SW480 (cell line): ENCODE measurements around the gene PADI1.
A peak's percentile ranks its signal among the peaks of the same experiment; 100 is the strongest.

Experiments
- DNase-seq: peaks from one replicate; pipeline ENCODE4 v3.0.0-alpha.2; 2016; ENCODE audit warnings: low spot score

Gene PADI1

DNA sequence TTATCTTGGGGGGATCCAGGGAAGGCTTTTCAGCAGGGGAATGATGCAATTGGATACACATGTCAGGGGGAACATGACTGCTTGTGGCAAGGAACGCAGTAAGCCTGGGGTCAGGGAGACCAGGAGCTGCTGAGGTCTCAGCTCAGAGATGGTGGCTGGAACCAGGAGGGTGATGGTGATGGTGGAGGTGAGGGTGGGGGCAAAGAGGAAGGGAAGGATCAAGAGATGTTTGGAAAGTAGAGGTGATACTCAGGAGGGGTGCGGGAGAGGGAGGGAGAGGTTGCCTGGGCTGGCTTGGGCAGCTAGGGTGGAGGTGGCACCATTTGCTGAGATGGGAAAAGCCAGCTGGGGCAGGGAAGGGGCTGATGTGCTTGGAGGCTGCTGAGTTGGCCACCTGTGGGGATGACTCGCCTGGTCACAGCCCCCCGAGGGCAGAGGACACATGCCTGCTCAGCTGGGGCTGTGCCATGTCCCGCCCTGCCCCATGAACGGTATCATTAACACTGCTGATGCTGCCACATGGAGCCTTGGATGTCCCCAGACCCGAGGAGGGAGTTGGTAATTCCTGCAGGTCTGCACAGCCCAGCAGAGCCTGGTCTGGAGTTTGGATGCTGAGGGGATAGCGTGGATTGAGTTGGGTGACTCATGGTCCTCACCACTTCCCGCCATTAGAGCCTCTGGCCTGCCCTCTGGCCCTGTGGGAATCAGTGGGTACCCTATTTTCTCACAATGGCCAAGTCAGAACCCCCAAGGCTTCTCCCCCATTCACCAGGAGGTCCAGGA lies 6.3 kb upstream of the PADI1 start:
- DNase-seq = peak; percentile 73

DNA sequence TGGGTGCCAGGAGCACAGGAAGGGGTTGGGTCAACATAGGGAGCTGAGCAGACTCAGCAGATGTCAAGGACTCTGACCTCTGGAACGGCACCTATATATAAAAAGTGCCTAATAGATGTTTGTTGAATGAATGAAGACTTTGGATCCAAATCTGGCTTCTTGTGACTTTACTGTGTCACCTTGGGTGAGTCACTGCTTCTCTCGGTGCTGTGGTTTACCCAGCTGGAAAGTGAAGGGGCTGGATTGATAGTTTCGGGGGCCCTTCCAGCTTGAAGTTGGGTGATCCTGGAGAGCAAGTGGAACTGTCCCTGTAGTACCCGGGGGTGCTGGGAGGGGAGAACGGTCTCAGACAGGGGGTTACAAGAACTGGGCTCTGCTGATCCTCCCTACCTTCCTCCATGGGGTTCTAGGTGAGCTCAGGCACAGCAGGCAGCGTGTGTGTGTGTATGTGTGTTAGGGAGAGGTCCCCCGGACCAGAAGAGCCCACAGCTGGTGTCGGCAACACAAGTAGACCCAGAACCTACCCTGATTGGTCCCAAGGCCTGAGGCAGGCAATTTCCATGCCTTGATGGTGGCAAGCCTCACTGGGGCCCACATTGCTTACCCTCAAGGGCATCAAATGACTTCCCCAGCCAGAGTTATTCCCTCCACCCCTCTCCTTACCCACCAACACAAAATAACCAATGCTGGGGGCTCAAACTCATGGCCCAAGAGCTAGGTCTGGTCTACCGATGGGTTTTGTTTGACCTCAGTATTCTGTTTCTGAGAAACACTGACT lies 5.5 kb upstream of the PADI1 start:
- peak; percentile 34 for DNase-seq

DNA sequence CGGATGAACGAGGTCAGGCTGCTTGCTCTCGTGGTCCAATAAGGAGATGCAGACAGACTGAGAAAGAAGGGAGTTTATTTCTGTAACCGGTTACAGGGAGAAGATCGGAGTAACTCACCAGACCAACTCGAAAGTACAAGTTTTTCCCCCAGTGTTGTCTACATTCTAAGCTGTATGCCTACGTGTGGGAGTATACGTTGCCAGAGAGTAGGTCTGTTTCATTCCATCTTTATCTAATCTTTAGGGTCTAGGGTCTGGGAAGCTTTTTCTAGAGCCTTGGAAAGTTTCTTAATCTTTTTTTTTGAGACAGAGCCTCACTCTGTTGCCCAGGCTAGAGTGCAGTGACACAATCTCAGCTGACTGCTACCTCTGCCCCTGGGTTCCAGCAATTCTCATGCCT lies 4.7 kb upstream of the PADI1 start:
- peak; percentile 59 for DNase-seq

DNA sequence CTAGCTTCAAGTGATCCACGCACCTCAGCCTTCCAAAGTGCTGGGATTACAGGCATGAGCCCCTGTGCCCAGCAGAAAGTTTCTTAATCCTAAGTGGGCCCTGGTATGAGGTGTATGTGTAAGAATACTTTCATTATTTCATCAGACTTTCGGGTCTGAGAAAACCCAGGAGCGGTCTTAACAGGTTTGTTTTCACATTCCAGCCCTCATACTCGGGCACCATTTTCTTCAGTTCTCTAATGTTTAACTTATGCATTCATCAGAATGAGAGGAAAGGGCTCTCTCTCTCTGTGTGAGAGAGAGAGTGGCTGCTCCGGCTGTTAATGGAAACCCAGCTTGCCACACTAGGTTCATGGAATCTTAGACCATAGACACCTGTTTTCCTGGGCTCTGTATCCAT lies 4.2 kb upstream of the PADI1 start:
- peak; percentile 58 for DNase-seq

DNA sequence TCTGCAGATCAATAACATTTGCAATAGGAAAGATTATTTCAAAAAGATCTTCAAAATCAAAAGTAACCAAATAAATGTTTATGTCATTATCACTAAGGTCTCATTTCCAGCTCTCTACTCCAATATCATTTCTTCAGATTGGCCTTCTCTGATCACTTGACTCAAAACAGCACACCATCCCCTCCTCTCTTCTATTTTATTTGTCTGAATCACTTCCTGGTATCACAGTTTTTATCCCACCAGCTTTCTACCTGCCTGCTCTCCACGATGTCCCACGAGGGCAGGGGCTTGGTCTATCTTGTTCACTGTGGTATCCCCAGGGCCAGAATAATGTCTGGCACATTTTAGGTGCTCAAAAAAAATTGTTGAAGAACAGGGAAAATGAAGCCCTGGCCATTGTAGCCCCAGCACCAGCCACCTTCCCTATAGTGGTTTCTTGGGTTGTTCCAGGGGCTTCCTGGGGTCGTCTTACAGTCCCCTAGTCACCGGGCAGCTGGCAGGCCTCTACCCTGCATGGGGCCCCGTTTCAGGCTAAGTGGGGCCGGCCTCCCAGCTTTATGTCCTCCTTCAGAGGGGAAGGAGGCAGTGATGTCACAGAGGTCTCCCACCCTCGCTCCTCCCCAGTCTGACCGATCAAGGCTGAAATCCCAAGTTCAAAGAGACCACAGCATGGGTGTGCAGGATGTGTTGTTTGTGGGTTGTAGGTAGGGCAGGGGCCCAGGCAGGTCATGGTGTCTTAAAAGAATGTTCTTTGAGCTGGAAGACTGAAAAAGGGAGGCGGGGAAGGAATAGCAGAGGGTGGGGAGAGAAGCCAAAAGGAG lies 3.5 kb upstream of the PADI1 start:
- DNase-seq = peak; percentile 99

DNA sequence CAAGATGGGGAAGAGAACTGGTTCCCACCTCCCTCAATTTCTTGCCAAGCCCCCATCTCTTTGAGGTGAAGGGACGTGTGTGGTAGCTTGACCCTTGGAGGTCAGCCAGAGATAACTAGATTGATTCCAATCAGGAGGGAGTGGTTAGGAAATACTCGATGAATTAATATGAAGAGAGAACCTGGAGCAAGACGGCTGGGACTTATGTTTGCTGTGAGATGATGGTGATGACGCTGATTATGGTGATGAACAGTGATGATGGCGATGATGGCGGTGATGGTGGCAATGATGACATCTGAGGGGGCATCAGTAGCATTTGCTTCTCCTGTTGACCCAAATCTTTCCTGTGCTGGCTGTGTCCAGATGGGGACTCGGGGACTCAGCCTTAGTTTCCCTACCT lies 724 bp downstream of the PADI1 start:
- DNase-seq = no peak

DNA sequence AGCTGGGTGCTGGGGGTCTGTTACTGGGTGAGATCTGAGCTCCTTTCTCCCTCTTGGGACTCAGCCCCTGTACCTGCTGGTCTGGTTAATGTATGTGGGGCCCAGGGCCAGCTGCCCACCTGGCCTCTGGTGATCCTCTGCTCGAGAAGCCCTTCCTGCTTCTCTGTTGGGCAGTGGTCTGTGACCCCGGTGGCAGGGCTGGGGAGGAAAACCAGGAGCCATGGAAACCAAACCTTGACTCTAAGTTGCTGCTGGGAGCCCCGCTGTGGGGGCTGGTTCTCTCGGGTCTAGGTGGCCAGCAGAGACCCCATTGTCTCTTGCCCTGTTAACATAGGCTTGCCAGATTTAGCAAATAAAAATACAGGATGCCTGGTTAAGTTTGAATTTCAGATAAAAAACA lies 1.3 kb downstream of the PADI1 start:
- DNase-seq = no peak

DNA sequence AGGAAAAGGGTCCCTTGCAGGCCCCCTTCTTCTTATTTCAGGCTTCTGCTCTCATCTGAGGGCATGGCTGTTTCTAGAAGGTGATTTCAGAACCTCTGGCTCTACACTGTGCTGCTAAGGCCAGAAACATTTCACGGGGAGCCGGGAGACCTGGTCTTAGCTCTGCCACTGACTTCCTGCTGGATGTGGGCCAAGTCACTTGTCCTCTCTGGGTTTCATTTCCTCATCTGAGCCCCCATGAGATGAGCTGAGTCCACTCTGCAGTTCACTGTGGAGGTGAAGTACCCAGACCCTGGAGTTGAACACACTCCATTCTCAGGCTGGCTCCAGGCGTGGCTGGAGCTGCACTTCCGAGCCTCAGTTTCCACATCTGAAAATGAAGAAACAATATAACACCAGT lies 2.1 kb downstream of the PADI1 start:
- DNase-seq = no peak

DNA sequence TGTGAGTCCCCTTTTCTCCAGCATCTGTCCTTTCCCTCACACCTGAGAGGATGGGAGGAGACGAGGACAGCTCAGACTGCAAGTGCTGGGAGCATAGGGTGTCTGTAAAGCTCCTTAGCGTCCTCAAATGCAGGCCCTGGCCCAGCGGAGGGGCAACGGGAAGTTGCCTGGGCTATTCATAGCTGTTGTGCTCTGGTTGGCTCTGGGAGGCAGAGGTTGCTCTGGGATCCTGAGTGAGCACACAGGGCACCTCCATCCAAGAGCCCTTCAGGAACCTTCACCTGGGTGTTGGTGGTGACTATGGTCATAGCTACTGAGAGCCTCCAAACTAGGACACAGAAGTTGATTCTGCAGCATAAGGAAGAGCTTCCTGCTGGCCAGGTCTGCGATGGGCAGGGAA lies 2.6 kb downstream of the PADI1 start:
- DNase-seq = peak; percentile 55

DNA sequence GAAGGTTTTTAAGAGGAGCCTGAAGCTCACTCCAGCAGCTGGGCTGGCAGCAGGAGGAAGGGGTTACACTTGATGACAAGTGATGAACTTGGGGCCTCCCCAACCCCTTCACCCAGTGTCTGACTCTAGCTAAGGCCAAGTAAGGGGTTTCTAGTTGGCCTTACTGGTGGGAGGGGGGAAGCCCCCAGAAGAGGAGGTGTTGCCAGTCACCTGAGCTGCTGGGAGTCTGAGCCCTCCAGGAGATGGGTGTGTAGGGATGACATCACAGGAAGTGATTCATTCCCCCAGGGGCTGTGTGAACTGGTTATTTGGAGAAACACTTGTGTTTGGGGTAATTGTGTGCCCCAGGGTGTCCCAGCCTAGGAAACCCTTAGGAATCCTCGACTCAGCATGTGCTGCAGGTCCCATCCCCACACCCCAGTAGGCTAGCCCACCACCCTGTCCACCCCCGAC lies 3.1 kb downstream of the PADI1 start:
- peak; percentile 83 for DNase-seq

DNA sequence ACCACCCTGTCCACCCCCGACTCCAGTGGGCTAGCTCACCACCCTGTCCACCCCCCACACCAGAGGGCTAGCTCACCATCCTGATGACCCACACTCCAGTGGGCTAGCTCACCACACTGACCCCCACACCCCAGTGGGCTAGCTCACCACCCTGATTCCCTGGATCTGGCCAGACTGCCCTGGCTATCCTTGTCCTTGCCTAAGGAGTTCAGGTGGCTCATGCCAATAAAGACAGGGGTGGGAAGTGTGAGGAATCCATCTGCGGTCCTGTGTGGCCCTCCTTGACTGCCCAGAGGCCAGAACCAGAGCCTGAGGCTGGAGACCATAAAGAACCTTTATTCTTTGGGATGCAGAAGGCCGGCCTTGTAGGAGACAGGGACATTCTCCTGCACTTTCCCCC lies 3.6 kb downstream of the PADI1 start:
- DNase-seq = no peak

DNA sequence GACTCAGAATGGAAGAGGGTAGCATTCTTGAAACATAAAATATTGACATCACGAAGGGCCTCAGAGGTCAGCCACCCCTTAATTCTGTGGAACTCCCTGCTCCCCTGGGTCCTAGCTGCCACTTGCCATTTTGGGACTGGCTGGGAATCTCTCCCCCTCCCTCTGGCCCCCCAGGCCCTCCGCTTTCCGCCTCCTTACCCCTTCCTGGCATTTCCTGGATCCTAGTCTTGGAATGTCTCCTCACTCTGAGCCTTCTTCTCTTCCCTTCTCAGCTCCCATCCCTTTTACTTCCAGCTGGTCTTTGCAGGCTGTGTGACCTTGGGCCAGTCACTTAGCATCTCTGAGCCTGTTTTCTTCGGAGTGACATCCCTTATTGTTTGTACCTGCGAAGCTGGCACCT lies 4.5 kb downstream of the PADI1 start:
- no peak for DNase-seq

DNA sequence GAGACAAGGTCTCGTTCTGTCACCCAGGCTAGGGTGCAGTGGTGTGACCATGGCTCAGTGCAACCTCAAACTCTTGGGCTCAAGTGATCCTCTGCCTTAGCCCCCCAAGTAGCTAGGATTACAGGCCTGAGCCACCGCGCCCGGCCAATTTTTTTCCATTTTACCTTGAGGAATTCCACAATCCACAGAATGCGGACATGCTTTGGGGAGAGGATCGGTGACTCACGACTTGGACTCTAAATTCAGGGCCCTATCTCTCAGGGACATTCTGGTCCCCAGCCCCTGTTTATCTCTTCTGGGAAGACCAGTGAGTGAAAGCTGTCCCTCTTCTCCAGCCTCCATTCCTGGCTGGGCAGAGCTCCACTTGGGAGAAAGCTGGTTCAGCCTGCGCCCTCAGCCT lies 5.2 kb downstream of the PADI1 start:
- peak; percentile 37 for DNase-seq

DNA sequence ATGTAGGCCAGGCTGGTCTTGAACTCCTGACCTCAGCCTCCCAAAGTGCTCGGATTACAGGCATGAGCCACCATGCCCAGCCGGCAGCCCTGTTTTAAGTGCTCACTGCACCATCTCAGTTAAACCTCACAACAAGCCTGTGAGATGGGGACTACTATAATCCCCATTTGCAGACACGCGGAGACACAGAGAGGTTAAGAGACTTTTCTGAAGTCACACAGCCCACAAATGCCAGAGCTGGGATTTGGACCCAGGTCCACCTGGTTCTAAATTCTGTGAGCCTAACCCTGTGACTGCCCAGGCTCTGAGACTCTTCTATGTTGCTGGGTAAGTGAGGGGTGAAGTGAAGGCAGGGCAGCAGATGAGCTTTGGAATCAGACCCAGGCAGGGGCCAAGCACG lies 6.4 kb downstream of the PADI1 start:
- no peak for DNase-seq

DNA sequence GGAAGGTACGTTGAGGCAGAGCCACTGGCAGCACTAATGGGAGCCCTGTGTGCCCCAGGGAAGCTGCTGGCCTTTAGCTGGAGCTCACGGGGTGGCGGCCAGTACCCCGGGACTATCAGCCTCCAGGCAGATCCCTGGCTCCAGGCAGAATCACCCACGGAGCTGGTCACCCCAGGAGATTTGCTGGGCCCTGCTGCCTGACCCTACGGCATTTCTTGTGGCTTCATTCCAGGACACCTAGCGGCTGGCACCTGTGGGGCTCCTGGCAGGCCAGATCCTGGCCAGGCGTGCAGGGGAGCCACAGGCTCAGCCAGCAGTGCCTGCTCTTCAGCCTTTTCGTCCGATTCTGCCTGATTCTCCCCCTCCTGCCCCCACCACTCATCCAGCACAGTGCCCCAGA lies 7.1 kb downstream of the PADI1 start:
- DNase-seq = no peak

DNA sequence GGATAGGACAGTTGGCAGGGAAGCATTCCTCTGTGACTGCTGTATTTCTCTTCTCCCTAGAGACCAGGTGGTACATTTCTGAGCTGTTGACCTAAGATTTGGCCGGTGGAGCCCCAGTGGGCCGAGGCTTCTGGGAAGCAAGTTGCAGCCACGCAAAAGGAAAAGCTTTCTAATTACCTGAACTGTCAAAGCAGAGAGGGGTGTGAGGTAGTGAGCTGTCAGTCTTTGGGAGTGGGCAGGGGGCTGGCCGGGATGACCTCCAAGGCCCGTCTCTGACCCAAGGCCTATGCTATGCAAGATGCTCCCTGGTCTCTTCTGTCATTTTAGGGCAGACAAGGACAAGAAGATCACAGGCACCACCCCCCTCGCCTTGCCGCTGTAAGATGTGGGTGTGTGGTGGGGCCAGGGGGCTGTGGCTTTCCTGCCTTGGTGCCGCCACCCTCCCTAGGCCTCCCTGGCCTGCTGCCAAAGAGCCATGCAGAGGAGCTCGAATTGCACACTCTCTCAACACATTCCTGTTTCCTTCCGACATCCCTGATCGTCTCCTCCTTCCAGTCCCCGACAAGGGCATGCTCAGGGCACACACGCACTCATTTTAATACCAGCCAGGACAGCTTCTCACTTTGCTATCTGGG lies 7.7 kb downstream of the PADI1 start:
- peak; percentile 61 for DNase-seq

DNA sequence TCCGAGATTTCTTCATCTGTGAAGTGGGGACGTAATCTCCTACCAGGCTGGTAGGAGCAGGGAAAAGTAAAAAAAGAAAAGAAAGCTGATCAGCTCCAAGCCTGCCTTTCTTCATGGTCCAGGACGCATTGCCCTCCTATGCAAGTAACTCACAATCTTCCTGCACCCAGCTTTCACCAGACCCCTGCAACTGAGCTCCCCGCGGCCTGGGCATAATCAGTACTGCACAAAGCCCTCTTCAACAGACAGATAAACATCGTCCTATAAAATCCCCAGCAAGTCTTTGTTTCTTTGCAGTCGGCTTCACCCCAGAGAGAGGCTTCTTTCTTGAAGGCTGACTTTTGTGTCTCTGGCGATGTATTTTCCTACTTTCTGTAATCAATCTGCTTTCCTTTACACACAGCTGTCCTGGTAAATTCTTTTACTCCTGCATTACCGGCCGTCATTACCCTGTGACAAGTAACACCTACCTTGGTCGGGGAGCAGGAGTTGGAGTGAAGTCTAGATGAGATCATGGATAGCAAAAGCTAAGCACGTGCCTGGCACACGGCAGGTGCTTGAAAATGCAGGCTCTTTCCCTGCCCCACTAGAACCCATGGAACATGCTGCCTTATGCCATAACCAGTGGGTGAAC lies 8.3 kb downstream of the PADI1 start:
- no peak for DNase-seq

DNA sequence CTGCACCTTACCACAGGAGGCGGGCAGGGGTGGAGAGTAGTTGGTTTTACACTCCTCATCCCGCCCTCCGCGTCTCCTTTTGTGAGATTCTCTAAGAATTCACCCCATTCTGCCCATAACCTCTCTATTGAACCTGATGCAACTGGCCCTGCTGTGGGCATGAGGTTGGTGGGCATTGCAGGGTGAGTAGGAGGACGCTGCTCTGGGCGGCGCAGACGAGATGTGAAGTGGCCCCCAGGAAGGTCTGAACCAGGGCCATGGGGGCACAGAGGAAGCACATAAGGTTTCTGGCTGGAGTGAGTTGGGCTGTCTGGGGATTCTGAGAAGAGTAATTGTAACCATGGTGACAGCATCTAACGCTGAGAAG lies 8.8 kb downstream of the PADI1 start:
- no peak for DNase-seq

DNA sequence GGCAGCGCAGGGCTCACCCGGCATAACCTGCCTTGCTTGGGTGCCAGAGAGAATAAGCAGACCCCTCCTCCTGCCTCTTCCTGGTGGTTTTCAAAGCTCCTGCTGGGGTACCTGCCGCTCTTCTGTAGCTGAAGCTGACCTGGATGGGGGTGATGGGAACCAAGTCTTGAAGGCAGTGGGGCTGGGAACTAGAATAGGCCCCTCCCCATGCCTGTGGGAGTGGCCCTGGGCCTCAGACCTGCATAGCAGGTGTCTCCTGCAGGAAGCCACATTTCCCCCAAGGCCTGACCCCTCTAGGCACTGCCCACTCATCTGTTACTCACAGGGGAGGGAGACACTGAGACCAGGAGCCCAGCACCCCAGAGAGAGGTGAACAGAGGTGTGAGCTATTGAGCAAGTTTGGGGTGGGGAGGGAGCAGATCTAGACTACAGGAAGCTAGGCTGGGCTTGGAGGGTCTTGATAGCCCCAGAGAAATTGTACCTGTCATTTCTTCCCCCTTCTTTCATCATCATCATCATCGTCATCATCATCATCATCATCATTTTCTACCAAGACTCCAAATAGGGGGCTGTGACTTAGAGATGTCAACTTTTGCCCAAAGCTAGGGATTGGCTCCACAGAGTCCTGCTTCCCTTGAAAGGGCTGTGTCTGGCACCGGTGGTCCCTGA lies 10.1 kb downstream of the PADI1 start:
- DNase-seq = no peak

DNA sequence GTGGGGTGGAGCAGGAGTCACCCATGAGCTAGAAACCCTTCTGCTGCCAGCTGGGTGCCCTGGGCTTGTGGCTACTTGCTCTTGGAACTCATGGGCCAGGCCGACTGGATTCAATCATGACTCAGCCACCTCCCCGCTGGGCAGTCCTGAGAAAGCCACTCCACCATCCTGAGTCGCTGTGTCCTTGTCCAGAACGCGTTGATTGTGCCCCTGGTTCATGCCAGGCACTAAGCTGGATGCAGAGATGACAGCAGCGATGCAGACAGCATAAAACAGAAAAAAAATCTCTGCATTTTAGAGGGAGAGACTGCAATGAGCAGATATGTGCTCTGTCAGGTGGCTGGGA lies 10.6 kb downstream of the PADI1 start:
- no peak for DNase-seq

DNA sequence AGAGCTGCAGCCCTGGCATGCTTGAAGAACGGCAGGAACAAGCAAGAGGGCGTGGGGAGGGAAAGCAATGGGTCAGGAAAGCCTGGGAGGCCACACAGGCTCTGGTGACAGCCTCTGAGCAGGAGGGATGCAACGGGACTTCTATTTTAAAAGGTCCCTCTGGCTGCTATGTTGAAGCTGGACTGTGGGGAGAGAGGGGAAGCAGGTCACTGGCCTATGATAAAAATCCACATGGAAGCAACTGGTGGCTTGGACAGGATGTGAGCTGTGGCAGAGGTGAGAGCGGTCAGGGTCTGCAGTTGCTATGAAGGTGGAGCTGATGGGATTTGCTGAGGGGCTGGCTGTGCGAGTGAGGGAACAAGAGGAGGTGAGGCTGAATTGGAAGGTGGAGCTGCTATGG lies 11.2 kb downstream of the PADI1 start:
- DNase-seq = no peak
